GM12875 (cell line): ENCODE data around the gene CLEC6A.

Experiments used
- H3K4me3 ChIP-seq: one replicate; pipeline ENCODE4 v1.5.1; 2011; ENCODE audit warnings: low read depth, low read length, control low read depth
- TF ChIP-seq, protein P1 (sequence below): IDR thresholded peaks from 2 replicates; pipeline ENCODE4 v1.5.1; 2011; ENCODE audit warnings: low read depth, mild to moderate bottlenecking, control low read depth, inconsistent platforms, low read length, moderate library complexity, borderline replicate concordance; ENCODE audit not compliant: insufficient read depth

CLEC6A gene

DNA sequence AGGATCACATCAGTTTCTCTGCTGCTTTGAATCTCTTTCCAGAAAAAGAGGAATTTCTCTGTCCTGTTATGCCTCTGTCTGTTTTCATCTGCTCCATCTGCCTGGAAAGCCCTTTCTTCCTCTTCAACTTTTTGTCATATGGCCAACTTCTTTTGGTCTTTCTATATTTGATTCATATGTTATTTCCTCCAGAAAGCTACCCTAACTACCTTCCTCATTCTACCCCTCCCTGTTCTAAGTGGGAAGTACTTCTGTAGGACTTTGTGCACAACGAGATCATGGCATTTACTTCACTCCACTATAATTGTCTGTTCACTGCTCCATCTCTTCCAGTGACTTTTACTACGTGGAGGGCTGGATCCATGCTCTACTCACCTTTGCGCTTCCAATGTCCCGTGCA, 63.4 kb downstream of the CLEC6A start:
- H3K4me3 ChIP-seq = no peak overlapping the region
- TF ChIP-seq, protein P1, sequence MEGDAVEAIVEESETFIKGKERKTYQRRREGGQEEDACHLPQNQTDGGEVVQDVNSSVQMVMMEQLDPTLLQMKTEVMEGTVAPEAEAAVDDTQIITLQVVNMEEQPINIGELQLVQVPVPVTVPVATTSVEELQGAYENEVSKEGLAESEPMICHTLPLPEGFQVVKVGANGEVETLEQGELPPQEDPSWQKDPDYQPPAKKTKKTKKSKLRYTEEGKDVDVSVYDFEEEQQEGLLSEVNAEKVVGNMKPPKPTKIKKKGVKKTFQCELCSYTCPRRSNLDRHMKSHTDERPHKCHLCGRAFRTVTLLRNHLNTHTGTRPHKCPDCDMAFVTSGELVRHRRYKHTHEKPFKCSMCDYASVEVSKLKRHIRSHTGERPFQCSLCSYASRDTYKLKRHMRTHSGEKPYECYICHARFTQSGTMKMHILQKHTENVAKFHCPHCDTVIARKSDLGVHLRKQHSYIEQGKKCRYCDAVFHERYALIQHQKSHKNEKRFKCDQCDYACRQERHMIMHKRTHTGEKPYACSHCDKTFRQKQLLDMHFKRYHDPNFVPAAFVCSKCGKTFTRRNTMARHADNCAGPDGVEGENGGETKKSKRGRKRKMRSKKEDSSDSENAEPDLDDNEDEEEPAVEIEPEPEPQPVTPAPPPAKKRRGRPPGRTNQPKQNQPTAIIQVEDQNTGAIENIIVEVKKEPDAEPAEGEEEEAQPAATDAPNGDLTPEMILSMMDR = no peak

DNA sequence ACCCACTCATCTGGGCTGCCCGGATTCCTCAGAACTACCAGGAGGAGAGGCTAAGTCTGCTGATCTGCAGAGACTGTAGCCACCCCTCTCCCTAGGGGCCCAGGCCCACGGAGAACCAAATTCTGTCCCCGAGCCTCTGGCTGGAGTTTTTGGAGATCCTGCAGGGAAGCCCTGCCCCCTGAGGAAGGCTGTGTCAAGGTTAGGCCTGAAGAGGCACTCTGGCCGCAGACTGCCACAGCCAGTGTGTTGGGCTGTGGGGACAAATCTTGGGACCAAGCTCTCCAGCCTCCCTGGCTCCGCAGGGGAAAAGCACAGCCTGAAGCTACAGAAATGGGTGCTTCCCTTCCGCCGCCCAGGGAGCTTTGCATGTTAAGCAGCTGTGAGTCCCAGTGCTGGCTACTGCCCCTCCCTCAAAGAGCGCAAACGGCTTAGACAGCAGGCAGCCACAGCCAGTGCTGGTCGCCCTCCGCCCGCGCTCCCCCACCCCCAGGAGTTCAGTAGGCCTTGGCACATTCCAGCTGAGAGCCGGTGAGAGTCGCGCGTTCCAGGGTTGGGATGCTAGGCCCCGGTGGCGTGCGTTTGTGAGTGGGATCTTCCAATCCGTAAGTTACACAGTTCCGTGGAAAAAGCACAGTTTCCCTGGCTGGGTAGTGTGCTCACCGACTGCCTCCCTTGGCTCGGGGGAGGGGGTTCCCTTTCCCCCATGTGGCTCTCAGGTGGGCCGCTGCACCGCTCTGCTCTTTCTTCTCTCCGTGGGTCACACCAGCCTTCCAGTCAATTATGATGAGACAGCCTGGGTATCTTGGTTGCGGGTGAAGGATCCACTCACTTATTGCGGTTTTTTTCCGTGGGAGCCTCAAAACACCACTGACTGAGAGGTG, 71.7 kb downstream of the CLEC6A start:
- TF ChIP-seq, protein P1 = no peak
- no peak overlapping the region for H3K4me3 ChIP-seq
